Measurements from ENCODE around the gene TAF1B. TPM values are rescaled to one million over a fixed set of nuclear protein-coding genes. Genes with fewer than 3 reads are reported as not detected.

Gene TAF1B
- total RNA-seq, result 37.7 TPM

DNA sequence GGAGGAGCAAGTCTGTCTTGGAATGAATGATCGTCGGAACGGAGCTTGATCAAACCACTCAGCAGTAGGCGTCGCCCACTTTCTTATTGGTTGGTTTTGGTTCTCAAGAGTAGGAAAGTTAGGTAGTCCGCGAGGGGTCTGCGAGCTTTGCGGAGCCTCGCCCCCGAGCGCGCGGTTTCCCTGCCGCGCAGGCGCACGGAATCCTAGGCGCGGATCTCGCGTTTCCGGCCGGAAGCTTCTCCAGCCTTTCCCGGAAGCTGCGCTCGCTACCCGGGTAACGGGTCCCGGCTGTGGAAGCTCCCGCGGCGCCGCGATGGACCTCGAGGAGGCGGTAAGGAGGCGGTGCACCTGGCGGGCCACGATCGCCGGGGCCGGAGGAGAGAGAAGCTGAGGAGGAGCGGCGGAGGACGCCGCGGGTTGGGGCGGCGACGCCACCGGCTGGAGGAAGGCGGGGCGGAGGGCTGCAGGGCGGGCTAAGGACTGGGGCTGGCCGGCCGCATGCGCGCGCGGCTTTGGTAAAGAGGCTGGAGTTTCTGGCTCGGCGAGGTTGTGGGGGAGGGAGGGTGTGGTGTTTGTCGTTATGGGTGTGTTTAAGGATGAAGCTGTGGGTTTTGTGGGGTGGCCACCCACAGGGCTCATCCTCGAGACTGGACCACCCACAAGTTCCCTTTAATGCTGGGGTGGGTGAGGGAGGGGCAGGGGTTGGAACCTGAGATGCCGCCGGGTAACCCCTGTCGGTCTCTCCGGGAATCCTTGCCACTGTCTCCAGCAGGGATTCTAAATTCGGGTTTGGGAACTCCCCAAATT is at the start of gene TAF1B:
TSS of gene TAF1B (plus strand) at position 246 of the 807 bp plus-strand sequence. CDS start at position 314, 68 bp downstream.

DNA sequence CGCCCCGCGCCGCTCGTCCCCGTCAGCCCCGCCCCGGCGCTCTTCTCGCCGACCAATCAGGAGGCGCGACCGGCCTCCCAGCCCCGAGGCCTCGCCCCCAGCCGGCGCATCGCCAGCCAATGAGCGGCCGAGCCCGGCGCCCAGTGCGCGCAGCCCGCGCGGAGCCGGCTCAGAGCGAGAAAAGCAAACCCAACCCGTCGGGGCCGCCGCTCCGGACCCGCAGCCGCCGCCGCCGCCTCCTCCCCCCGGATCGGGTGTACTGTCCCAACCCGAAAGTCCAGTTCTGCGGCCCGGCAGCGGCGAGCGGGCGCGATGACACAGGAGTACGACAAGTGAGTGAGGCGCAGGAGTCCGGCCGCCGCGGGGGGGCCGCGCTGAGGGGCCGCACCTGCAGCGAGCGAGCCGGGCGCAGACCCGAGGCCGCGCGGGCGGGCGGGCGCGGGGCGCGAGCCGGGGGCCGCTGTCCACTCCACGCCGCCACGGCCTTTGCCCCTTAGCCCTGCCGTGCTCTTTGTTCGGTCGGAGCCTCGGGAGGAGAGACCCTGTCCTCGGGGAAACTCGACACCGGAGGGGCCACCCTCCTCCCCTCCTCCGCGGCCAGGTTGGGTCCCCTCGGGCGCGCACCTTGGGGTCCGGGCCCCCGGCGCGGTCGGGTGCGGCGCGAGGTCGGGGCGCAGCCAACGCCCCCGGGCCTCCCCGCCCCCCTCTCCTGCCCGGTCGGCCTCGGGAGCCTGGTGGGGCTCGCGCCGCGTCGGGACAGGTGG is 108.4 kb downstream of the TAF1B start, which contains the start of gene GRHL1:
TSS of gene GRHL1 (plus strand) at position 172 of the 764 bp plus-strand sequence. CDS start at position 313, 141 bp downstream.

Other genes with a start within 250 kb of the TAF1B start
- 263 TPM for gene YWHAQ, start 212.5 kb upstream of the TAF1B start, total RNA-seq
- 5.4 TPM for gene GRHL1, start 108.2 kb downstream of the TAF1B start, total RNA-seq
- gene KLF11, start 200.1 kb downstream of the TAF1B start, total RNA-seq, result 18.2 TPM
- 151 TPM for gene CYS1, start 236.9 kb downstream of the TAF1B start, total RNA-seq